ENCODE data around the gene TAAR8.
"Not testable (repeated sequence)": the region's sequence is repeated elsewhere in the genome, so short reads cannot be mapped to it uniquely, and the experiment has no call there.

Gene TAAR8

GRCh38 chr6:132548746-132549463 lies 3.6 kb upstream of the TAAR8 start:
- DNase-seq: no peak

GRCh38 chr6:132551214-132551613 lies 1.3 kb upstream of the TAAR8 start:
- DNase-seq: no peak

- not testable (repeated sequence) for DNase-seq
Measured at GRCh38 chr6:132560087-132560486, 7.6 kb downstream of the TAAR8 start.

- peak in 1 of 3 experiments; percentile 20 for DNase-seq
Measured at GRCh38 chr6:132566404-132566803, 13.9 kb downstream of the TAAR8 start.

- DNase-seq: no peak
Measured at GRCh38 chr6:132567566-132567965, 15.1 kb downstream of the TAAR8 start.

GRCh38 chr6:132568611-132569010 lies 16.1 kb downstream of the TAAR8 start:
- no peak for DNase-seq

GRCh38 chr6:132569170-132569569 lies 16.7 kb downstream of the TAAR8 start:
- DNase-seq: no peak

GRCh38 chr6:132570221-132570777 lies 17.8 kb downstream of the TAAR8 start, which contains the start of gene TAAR6:
TAAR6 (plus strand) TSS chr6:132570322; CDS start chr6:132570322, 0 bp downstream.
- DNase-seq: no peak

DNA sequence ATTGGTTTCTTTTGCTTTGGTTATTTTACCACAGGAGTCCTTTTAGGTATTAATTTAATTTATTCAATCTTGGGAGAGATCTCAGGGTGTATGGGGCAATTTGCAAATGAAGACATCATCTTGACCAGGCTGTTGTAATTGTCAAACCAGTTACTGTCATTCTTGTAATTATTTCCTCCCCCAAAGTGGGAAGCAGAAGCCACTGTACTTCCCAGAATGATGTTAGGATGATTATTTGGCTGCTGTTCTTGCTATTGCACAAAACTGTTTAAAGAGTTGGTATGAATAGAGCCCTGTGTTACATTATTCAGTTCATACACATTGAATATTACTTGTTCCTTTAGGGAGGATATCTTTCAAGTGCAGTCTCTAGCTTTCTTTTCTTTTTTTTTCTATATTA lies 19.3 kb downstream of the TAAR8 start:
- no peak for DNase-seq

GRCh38 chr6:132584698-132585097 lies 32.2 kb downstream of the TAAR8 start:
- no peak for DNase-seq

DNA sequence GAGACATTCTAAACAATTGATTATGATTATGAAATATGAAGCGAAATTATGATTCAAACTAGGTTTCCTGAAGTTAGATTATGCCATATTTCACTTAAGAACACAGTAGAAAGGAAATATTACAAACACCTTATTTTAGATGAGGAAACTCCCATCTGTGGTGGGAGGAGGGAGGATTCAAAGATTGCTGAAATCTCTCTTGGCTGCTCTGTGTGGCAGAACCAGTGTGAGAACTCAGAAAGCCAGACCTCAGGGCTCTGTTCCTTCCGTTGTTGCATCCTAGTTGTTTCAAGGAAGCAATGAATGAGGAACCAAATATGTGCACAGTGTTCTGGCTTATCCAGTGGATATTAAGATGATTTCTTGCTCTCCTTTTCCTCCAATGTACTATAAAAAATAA lies 35.0 kb downstream of the TAAR8 start:
- no peak for DNase-seq

- DNase-seq: no peak
Measured at GRCh38 chr6:132589454-132589853, 37.0 kb downstream of the TAAR8 start, which contains the start of gene TAAR5. TAAR5 (minus strand) TSS chr6:132589741; CDS start chr6:132589686, 55 bp downstream.

- peak in 2 of 3 experiments; percentile 55 to 62 for DNase-seq
Measured at GRCh38 chr6:132590362-132590761, 37.9 kb downstream of the TAAR8 start.

- no peak for DNase-seq
Measured at GRCh38 chr6:132592855-132593254, 40.4 kb downstream of the TAAR8 start.

- peak in 1 of 3 experiments; percentile 41 for DNase-seq
Measured at GRCh38 chr6:132596201-132596600, 43.7 kb downstream of the TAAR8 start.

GRCh38 chr6:132598473-132598872 lies 46.0 kb downstream of the TAAR8 start:
- peak in 1 of 3 experiments; percentile 10 for DNase-seq

- DNase-seq: not testable (repeated sequence)
Measured at GRCh38 chr6:132600900-132601299, 48.4 kb downstream of the TAAR8 start.

Data from NCI-H1417 (cell line).